GM18519 (cell line): ENCODE measurements around the gene CNTN4.

ENCODE experiments used
- ATAC-seq: cut with Tn5 transposase; IDR thresholded peaks from one replicate; pipeline ENCODE4 v1.9.1; 2021; ENCODE audit warnings: mild to moderate bottlenecking, moderate library complexity; ENCODE audit not compliant: unreplicated experiment, low FRiP score

Gene CNTN4

GRCh38 chr3:2837239-2837638 lies 738.6 kb downstream of the CNTN4 start:
- ATAC-seq, result no peak

DNA sequence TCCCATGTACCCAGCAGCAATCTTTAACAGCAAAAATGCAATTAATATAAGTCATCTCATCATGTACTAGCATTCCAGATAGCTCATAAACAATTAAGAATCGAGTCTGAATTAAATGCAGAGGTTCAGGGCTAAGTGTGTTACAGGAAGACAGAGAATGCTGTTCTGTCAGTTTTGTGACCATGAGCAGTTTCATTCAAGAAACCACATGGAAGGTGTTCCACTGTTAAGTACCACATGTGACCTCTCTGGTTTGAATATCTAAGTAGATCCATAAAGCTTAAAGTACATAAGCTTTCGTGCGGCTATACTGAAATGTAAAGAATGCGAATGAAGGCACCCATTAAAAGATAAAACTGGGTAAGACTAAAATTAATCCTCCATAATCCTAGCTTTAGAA lies 739.2 kb downstream of the CNTN4 start:
- no peak for ATAC-seq

GRCh38 chr3:2838546-2839157 lies 740.0 kb downstream of the CNTN4 start:
- ATAC-seq, result no peak

DNA sequence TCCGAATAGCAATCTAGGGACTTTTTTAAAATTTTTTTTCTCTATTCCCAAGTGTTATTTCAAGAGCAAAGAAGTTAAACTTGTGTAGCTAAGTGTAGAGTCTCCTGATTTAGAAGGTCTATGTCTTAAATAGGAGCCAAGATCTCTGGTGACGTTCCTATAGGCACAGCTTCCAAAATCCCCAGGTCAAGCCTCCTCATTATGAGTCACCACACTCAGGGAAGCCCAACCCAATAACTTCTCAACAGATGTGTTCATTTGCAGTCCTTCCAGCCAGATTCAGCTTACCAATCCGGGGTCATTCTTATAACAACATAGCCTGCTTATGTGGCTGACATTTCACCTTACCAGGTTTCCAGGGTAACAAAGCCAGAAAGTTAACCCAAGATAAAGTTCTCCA lies 741.2 kb downstream of the CNTN4 start:
- ATAC-seq, result no peak

GRCh38 chr3:2847062-2847841 lies 748.6 kb downstream of the CNTN4 start:
- no peak for ATAC-seq

GRCh38 chr3:2849092-2849491 lies 750.4 kb downstream of the CNTN4 start:
- ATAC-seq, result no peak

GRCh38 chr3:2850701-2851100 lies 752.0 kb downstream of the CNTN4 start:
- no peak for ATAC-seq

- ATAC-seq, result no peak
These were observed 752.7 kb downstream of the CNTN4 start for GRCh38 chr3:2851361-2851760.

DNA sequence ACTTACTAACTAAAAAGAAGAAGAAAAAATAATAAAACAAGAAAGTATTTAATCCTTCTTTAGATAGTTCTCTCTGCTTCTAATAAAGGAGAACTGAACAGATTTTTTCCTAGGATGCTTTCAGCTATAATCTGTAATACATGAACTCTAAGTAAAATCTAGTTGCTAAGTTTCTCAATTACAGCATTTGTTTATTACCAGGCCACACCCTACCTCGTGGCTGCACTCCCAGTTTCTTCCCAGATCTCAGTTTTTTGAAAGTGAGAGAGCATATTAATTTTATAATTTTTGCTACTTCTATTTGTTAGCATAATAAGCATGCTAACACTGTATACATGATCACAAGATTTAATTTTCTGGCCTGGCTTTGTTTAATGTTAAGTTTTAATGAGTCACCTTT lies 753.2 kb downstream of the CNTN4 start:
- ATAC-seq, result no peak

GRCh38 chr3:2853651-2854050 lies 755.0 kb downstream of the CNTN4 start:
- ATAC-seq, result no peak

- no peak for ATAC-seq
These were observed 757.8 kb downstream of the CNTN4 start for GRCh38 chr3:2856138-2857133.

- ATAC-seq, result no peak
These were observed 762.0 kb downstream of the CNTN4 start for GRCh38 chr3:2860626-2861025.

- no peak for ATAC-seq
These were observed 762.5 kb downstream of the CNTN4 start for GRCh38 chr3:2861120-2861519.

- no peak for ATAC-seq
These were observed 763.3 kb downstream of the CNTN4 start for GRCh38 chr3:2861920-2862319.

DNA sequence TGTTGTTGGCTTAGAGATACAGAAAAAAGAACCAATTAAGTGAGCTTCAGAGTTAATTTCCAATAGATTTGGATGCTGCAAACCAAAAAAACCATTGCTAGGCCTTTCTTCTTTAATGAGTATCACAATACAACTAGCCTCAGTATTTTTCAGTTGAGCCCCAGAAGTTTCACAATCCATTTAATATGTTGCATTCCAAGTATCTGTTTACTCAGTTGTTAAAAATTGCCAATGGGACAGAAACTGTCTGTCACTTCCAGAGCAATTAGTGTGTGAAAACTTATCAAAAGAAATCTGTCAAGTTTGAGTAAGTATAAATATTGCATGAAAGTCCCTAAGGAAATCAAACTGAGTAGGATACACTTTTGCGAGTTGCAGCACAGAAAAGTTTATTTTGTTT lies 763.7 kb downstream of the CNTN4 start:
- no peak for ATAC-seq

DNA sequence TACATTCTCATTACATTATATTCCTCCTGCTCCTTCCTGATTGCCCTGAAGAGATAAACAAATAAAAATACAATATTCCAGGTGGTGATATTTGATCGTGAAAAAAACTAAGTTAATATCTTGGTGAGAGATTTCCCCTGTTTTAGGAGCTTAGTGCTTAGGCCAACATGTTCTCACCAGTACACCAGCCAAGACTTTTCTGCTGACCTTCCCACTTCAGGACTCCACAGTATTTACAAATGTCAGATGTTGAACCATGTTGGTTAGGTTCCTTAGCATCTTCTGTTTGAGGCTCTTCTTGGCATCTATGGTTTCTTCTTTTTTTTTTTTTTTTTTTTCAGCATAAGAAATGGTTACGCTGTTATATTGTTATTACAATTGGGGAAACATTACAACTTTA lies 764.5 kb downstream of the CNTN4 start:
- no peak for ATAC-seq

DNA sequence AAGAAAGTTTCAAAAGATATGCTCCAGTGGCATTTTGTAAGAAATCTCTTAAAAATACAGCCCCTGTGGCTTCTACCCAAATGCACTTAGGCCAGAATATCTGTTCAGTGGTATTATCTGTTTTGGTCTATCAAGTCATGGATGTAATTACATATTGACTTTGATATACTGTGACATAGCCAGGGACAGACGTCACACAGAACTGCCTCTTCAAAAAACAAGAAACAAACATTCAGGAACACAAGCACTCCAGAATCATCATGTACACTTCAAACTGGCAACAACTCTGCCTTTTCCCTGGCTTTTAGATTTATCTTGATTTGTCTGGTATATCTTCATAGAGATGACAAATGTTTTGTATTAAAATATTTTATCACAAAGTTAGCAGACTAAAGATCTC lies 771.2 kb downstream of the CNTN4 start:
- no peak for ATAC-seq

DNA sequence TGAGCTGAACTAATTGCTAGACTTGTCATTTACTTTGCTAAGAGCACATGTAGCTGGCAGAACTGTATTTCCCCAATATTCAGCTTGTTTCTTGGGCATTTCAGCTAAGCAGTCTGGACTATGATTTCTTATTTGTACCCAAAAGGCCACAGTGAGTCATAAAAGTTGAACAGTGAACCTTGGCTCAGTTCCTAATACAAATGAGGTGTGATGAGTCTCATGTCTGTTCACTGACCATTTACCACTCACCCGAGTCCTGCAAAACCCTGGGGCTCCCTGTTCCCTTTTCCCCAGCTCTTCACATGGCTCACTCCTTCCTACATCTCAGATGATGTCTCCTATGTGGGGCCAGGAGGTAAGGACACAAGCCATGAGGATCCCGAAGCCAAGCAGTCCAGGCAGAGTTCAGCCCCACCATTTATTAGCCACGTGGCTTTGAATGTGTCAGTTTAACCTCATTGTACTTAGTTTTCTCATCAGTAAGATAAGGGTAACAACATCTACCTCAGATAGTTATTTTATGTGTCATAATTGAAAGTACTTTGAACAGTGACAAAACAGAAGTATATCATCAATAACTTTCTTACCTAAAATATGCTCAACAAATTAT lies 772.2 kb downstream of the CNTN4 start:
- ATAC-seq, result no peak

- no peak for ATAC-seq
These were observed 774.2 kb downstream of the CNTN4 start for GRCh38 chr3:2872884-2873283.

DNA sequence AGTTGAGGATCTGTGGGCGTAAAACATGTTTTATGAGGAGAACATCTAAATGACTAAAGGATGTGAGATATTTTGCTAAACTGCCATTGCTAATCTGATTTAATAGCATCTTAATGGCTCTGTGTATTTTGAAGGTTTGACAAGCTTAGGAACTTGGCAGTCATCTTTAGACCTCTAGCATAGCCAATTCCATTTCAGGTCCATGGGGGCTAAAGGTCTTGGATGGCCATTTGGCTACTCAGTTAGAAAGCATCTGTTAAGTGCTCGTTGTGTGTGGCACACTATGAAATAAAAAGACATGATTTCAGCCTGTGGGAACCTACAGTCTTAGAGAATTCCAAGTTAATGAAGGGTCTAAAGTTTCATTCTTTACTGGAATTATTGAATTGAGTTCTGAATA lies 775.3 kb downstream of the CNTN4 start:
- ATAC-seq, result no peak

DNA sequence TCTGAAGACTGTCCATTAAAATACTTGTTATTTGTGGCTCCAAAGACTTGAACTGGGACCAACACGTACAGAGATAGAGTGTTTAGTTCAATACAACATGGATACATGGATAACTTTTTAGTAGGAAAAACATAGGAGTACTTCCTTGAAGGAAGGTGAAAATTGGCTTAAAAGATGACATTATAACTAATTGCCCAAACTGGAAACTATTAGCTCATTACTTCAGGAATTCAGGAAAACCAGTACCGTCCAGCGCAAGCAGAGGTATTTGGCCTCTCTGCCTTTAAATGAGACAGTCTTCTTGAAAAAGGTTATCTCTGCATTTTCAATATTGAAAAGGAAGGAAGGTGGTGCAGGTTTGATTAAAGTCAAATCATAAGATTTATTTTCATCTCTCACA lies 777.0 kb downstream of the CNTN4 start:
- no peak for ATAC-seq
